ENCODE data around the gene C7orf33. TPM values are rescaled to one million over a fixed set of nuclear protein-coding genes. Genes with fewer than 3 reads are reported as not detected.

Gene C7orf33
- total RNA-seq, 2 experiments from 2014 or later = not detected

DNA sequence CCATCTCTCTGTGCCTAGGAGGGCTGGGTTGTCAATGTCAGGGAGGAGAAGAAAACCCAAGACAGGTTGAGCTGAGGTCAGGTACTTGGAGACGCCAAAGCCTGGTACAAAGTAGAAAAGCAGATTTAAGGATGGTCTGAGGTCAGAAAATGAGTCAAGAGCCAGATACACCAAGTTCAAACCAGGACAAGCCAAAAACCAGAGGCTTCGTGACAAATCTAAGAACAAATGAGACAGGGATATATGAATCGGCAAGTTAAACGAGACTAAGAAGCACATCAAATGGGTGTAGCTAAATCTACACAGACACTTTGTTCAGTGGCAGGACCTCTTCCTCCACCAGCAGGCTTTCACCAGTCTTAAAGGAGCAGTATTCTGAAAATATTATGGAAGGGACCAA is 34.2 kb downstream of the C7orf33 start:
- no peaks in the 10 kb centered on the region for H3K79me2 ChIP-seq (ENCODE audit: insufficient read depth, low read depth, low read length)
- no peak for DNase-seq (ENCODE audit: low spot score)
- H3K27ac ChIP-seq (ENCODE audit: low read depth, low read length, poor library complexity, severe bottlenecking) = no peak overlapping the region
- POLR2A ChIA-PET = interaction anchor here (0.6 to 1.2 kb wide), 3 partner anchors 11 to 15 kb away, joined by 3 read pairs; no protein-coding TSS in a partner anchor
- H4K20me1 ChIP-seq (ENCODE audit: insufficient read depth, low read length) = no peaks in the 10 kb centered on the region
- CTCF ChIA-PET (ENCODE audit: unreplicated experiment) = no interaction called here
- no peaks in the 10 kb centered on the region for H3K4me1 ChIP-seq (ENCODE audit: insufficient read depth, low read length, poor library complexity, severe bottlenecking)
- intact Hi-C loops (cut with micrococcal nuclease; ENCODE audit: unreplicated experiment) = no loop called here
- no peak overlapping the region for H3K4me2 ChIP-seq (ENCODE audit: low read length)
- no peak overlapping the region for H2AFZ ChIP-seq (ENCODE audit: low read length)
- BruUV-seq (replicated peaks) = no TSS peak
- H3K36me3 ChIP-seq (ENCODE audit: insufficient read depth, low read length) = no peaks in the 10 kb centered on the region
- H3K9me2 ChIP-seq (ENCODE audit: insufficient read depth, low read length) = no peaks in the 10 kb centered on the region
- no peaks in the 10 kb centered on the region for H3K9me3 ChIP-seq (ENCODE audit: low read length)
- no peak overlapping the region for H3K4me3 ChIP-seq (ENCODE audit: low read depth, low read length, poor library complexity, severe bottlenecking)
- no peak for TF ChIP-seq EZH2phosphoT487 (IDR thresholded peaks at IDR 0.05; ENCODE audit: borderline replicate concordance, low read depth, low read length)
- TF ChIP-seq, protein P1, sequence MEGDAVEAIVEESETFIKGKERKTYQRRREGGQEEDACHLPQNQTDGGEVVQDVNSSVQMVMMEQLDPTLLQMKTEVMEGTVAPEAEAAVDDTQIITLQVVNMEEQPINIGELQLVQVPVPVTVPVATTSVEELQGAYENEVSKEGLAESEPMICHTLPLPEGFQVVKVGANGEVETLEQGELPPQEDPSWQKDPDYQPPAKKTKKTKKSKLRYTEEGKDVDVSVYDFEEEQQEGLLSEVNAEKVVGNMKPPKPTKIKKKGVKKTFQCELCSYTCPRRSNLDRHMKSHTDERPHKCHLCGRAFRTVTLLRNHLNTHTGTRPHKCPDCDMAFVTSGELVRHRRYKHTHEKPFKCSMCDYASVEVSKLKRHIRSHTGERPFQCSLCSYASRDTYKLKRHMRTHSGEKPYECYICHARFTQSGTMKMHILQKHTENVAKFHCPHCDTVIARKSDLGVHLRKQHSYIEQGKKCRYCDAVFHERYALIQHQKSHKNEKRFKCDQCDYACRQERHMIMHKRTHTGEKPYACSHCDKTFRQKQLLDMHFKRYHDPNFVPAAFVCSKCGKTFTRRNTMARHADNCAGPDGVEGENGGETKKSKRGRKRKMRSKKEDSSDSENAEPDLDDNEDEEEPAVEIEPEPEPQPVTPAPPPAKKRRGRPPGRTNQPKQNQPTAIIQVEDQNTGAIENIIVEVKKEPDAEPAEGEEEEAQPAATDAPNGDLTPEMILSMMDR (conservative IDR thresholded peaks at IDR 0.05; ENCODE audit: low read length) = no peak

DNA sequence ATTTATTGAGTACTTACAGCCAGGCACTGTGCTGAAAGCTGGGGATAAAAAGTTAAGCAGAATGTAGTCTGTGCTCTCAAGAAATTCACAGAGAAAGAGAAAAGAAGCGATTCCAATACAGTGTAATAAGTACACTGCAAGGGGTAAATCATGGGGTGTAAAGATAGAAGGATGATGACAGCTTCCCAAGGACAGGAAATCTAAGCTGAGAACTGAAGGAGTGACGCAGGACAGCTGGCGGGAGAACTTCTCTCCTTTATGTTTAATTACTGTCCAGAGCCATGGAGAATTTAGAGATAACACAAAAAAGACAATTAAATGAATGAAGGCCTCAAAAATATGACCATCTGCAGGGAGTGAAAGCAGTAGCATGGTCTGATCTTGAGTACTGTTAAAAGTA is 34.8 kb downstream of the C7orf33 start:
- intact Hi-C loops (cut with micrococcal nuclease; ENCODE audit: unreplicated experiment) = no loop called here
- no peaks in the 10 kb centered on the region for H4K20me1 ChIP-seq (ENCODE audit: insufficient read depth, low read length)
- H2AFZ ChIP-seq (ENCODE audit: low read length) = no peak overlapping the region
- H3K27ac ChIP-seq (ENCODE audit: low read depth, low read length, poor library complexity, severe bottlenecking) = no peak overlapping the region
- no peak for TF ChIP-seq EZH2phosphoT487 (IDR thresholded peaks at IDR 0.05; ENCODE audit: borderline replicate concordance, low read depth, low read length)
- TF ChIP-seq, protein P1 (conservative IDR thresholded peaks at IDR 0.05; ENCODE audit: low read length) = no peak
- H3K4me2 ChIP-seq (ENCODE audit: low read length) = no peak overlapping the region
- no TSS peak for BruUV-seq (replicated peaks)
- DNase-seq (ENCODE audit: low spot score) = no peak
- no peaks in the 10 kb centered on the region for H3K36me3 ChIP-seq (ENCODE audit: insufficient read depth, low read length)
- H3K9me2 ChIP-seq (ENCODE audit: insufficient read depth, low read length) = no peaks in the 10 kb centered on the region
- CTCF ChIA-PET (ENCODE audit: unreplicated experiment) = no interaction called here
- H3K4me3 ChIP-seq (ENCODE audit: low read depth, low read length, poor library complexity, severe bottlenecking) = no peak overlapping the region
- POLR2A ChIA-PET = no interaction called here
- H3K79me2 ChIP-seq (ENCODE audit: insufficient read depth, low read depth, low read length) = no peaks in the 10 kb centered on the region
- H3K4me1 ChIP-seq (ENCODE audit: insufficient read depth, low read length, poor library complexity, severe bottlenecking) = no peaks in the 10 kb centered on the region
- H3K9me3 ChIP-seq (ENCODE audit: low read length) = no peaks in the 10 kb centered on the region

DNA sequence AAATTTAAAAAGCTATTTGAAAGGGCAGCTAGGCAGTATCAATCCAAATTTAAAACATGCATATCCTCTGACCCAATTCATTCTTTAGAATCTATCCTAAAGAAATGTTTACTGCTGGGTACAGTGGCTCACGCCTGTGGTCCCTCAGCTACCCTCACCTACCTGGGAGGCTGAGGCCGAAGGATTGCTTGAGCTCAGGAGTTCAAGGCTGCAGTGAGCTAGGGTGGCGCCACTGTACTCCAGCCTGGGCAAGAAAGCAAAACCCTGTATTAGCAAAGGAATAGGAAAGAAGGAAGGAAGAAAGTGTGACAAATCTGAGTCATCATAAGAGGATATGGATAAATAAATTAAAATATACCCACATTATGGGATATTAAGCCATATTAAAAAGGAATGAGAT is 36.3 kb downstream of the C7orf33 start:
- TF ChIP-seq, protein P1 (conservative IDR thresholded peaks at IDR 0.05; ENCODE audit: low read length) = 0 out of 2 replicates have a peak, but pooled peaks have one; percentile 41
- no peak for TF ChIP-seq EZH2phosphoT487 (IDR thresholded peaks at IDR 0.05; ENCODE audit: borderline replicate concordance, low read depth, low read length)
- ChIA-PET POLR2A (interaction anchor here (0.6 to 1.2 kb wide), 4 partner anchors 42 to 331 kb away, joined by 3 to 4 read pairs (median 3); no protein-coding TSS in a partner anchor), CTCF (ENCODE audit: unreplicated experiment) (no interaction called here)
- no peak for DNase-seq (ENCODE audit: low spot score)
- Histone ChIP-seq H3K9me3 (ENCODE audit: low read length) (no peaks in the 10 kb centered on the region), H3K4me2 (ENCODE audit: low read length) (no peak overlapping the region), H3K4me1 (ENCODE audit: insufficient read depth, low read length, poor library complexity, severe bottlenecking) (no peaks in the 10 kb centered on the region), H3K79me2 (ENCODE audit: insufficient read depth, low read depth, low read length) (no peaks in the 10 kb centered on the region), H3K36me3 (ENCODE audit: insufficient read depth, low read length) (no peaks in the 10 kb centered on the region), H3K9me2 (ENCODE audit: insufficient read depth, low read length) (no peaks in the 10 kb centered on the region), H3K4me3 (ENCODE audit: low read depth, low read length, poor library complexity, severe bottlenecking) (no peak overlapping the region), H2AFZ (ENCODE audit: low read length) (no peak overlapping the region), H3K27ac (ENCODE audit: low read depth, low read length, poor library complexity, severe bottlenecking) (no peak overlapping the region), H4K20me1 (ENCODE audit: insufficient read depth, low read length) (no peaks in the 10 kb centered on the region)
- intact Hi-C loops (cut with micrococcal nuclease; ENCODE audit: unreplicated experiment) = no loop called here
- BruUV-seq (replicated peaks) = no TSS peak
